ENCODE results near the gene HNRNPH3. TPM values are rescaled to one million over a fixed set of nuclear protein-coding genes. Genes with fewer than 3 reads are reported as not detected.

Gene HNRNPH3
- 212 TPM for polyA plus RNA-seq (2013, experiment 1 of 2)
- polyA plus RNA-seq (2013, experiment 2 of 2): 230 TPM

- Histone ChIP-seq H3K27ac (ENCODE audit: low read depth, low read length, severe bottlenecking) (peak within 1 kb of the TSS; percentile 98), H3K4me1 (ENCODE audit: control insufficient read depth, insufficient read depth, low read length, poor library complexity, severe bottlenecking) (peaks cover 5% of the 10 kb centered on the region), H3K9me3 (ENCODE audit: control insufficient read depth, low read length) (no peaks in the 10 kb centered on the region), H3K36me3 (ENCODE audit: control insufficient read depth, insufficient read depth, low read length) (peaks cover 18% of the 10 kb centered on the region), H3K4me3 (ENCODE audit: extremely low read depth, insufficient read depth, low read length, poor library complexity, severe bottlenecking) (peak within 1 kb of the TSS; percentile 94)
- 0 to 1% methylated on average over 43 to 66 of the region's 73 CpGs for WGBS, 2 experiments (ENCODE audit: insufficient coverage in 2 of 2)
These were observed at the start of gene HNRNPH3 for GRCh38 chr10:68331455-68332258. Gene HNRNPH3, plus strand, starts transcription at chr10:68332064. Its CDS starts 5,158 bp downstream, at chr10:68337222.

GRCh38 chr10:68284062-68285001 lies 47.5 kb upstream of the HNRNPH3 start:
- 86 to 94% methylated on average over 7 to 8 of the region's 9 CpGs for WGBS, 2 experiments (ENCODE audit: insufficient coverage in 2 of 2)
- no peaks in the 10 kb centered on the region for H3K36me3 ChIP-seq (ENCODE audit: control insufficient read depth, insufficient read depth, low read length)
- H3K4me3 ChIP-seq (ENCODE audit: extremely low read depth, insufficient read depth, low read length, poor library complexity, severe bottlenecking): no peak overlapping the region
- H3K27ac ChIP-seq (ENCODE audit: low read depth, low read length, severe bottlenecking): no peak overlapping the region
- H3K4me1 ChIP-seq (ENCODE audit: control insufficient read depth, insufficient read depth, low read length, poor library complexity, severe bottlenecking): no peaks in the 10 kb centered on the region
- H3K9me3 ChIP-seq (ENCODE audit: control insufficient read depth, low read length): no peaks in the 10 kb centered on the region

GRCh38 chr10:68288717-68289116 lies 43.1 kb upstream of the HNRNPH3 start:
- 96 to 100% methylated on average over 2 to 4 of the region's 4 CpGs for WGBS, 2 experiments (ENCODE audit: insufficient coverage in 2 of 2)

GRCh38 chr10:68290736-68291135 lies 41.1 kb upstream of the HNRNPH3 start:
- no peaks in the 10 kb centered on the region for H3K4me1 ChIP-seq (ENCODE audit: control insufficient read depth, insufficient read depth, low read length, poor library complexity, severe bottlenecking)
- H3K9me3 ChIP-seq (ENCODE audit: control insufficient read depth, low read length): no peaks in the 10 kb centered on the region
- no peaks in the 10 kb centered on the region for H3K36me3 ChIP-seq (ENCODE audit: control insufficient read depth, insufficient read depth, low read length)
- H3K4me3 ChIP-seq (ENCODE audit: extremely low read depth, insufficient read depth, low read length, poor library complexity, severe bottlenecking): no peak overlapping the region
- H3K27ac ChIP-seq (ENCODE audit: low read depth, low read length, severe bottlenecking): no peak overlapping the region

More at GRCh38 chr10:68288717-68289116, 43.1 kb upstream of the HNRNPH3 start:
- H3K36me3 ChIP-seq (ENCODE audit: control insufficient read depth, insufficient read depth, low read length): no peaks in the 10 kb centered on the region
- H3K4me1 ChIP-seq (ENCODE audit: control insufficient read depth, insufficient read depth, low read length, poor library complexity, severe bottlenecking): no peaks in the 10 kb centered on the region
- H3K4me3 ChIP-seq (ENCODE audit: extremely low read depth, insufficient read depth, low read length, poor library complexity, severe bottlenecking): no peak overlapping the region
- no peak overlapping the region for H3K27ac ChIP-seq (ENCODE audit: low read depth, low read length, severe bottlenecking)
- H3K9me3 ChIP-seq (ENCODE audit: control insufficient read depth, low read length): no peaks in the 10 kb centered on the region

GRCh38 chr10:68296843-68297663 lies 34.8 kb upstream of the HNRNPH3 start:
- Histone ChIP-seq H3K4me1 (ENCODE audit: control insufficient read depth, insufficient read depth, low read length, poor library complexity, severe bottlenecking) (no peaks in the 10 kb centered on the region), H3K27ac (ENCODE audit: low read depth, low read length, severe bottlenecking) (peak overlapping the region; percentile 30), H3K36me3 (ENCODE audit: control insufficient read depth, insufficient read depth, low read length) (no peaks in the 10 kb centered on the region), H3K9me3 (ENCODE audit: control insufficient read depth, low read length) (no peaks in the 10 kb centered on the region), H3K4me3 (ENCODE audit: extremely low read depth, insufficient read depth, low read length, poor library complexity, severe bottlenecking) (no peak overlapping the region)
- WGBS, 2 experiments (ENCODE audit: insufficient coverage in 2 of 2): 72 to 80% methylated on average over 7 of the region's 9 CpGs

- 92 to 100% methylated on average over 1 of the region's 3 CpGs for WGBS, 2 experiments (ENCODE audit: insufficient coverage in 2 of 2)
- Histone ChIP-seq H3K4me1 (ENCODE audit: control insufficient read depth, insufficient read depth, low read length, poor library complexity, severe bottlenecking) (no peaks in the 10 kb centered on the region), H3K36me3 (ENCODE audit: control insufficient read depth, insufficient read depth, low read length) (no peaks in the 10 kb centered on the region)
These were observed 30.6 kb upstream of the HNRNPH3 start for GRCh38 chr10:68301301-68301700.

GRCh38 chr10:68301790-68302502 lies 29.9 kb upstream of the HNRNPH3 start:
- no peak overlapping the region for H3K4me3 ChIP-seq (ENCODE audit: extremely low read depth, insufficient read depth, low read length, poor library complexity, severe bottlenecking)
- no peaks in the 10 kb centered on the region for H3K9me3 ChIP-seq (ENCODE audit: control insufficient read depth, low read length)
- 79 to 90% methylated on average over 4 to 5 of the region's 6 CpGs for WGBS, 2 experiments (ENCODE audit: insufficient coverage in 2 of 2)
- H3K4me1 ChIP-seq (ENCODE audit: control insufficient read depth, insufficient read depth, low read length, poor library complexity, severe bottlenecking): no peaks in the 10 kb centered on the region
- no peaks in the 10 kb centered on the region for H3K36me3 ChIP-seq (ENCODE audit: control insufficient read depth, insufficient read depth, low read length)
- no peak overlapping the region for H3K27ac ChIP-seq (ENCODE audit: low read depth, low read length, severe bottlenecking)

More at GRCh38 chr10:68301301-68301700, 30.6 kb upstream of the HNRNPH3 start:
- Histone ChIP-seq H3K27ac (ENCODE audit: low read depth, low read length, severe bottlenecking) (no peak overlapping the region), H3K9me3 (ENCODE audit: control insufficient read depth, low read length) (no peaks in the 10 kb centered on the region), H3K4me3 (ENCODE audit: extremely low read depth, insufficient read depth, low read length, poor library complexity, severe bottlenecking) (no peak overlapping the region)

- Histone ChIP-seq H3K36me3 (ENCODE audit: control insufficient read depth, insufficient read depth, low read length) (no peaks in the 10 kb centered on the region), H3K27ac (ENCODE audit: low read depth, low read length, severe bottlenecking) (no peak overlapping the region), H3K9me3 (ENCODE audit: control insufficient read depth, low read length) (no peaks in the 10 kb centered on the region), H3K4me1 (ENCODE audit: control insufficient read depth, insufficient read depth, low read length, poor library complexity, severe bottlenecking) (no peaks in the 10 kb centered on the region), H3K4me3 (ENCODE audit: extremely low read depth, insufficient read depth, low read length, poor library complexity, severe bottlenecking) (no peak overlapping the region)
- 42% methylated on average over 2 of the region's 2 CpGs; no CpG with 5 or more reads in 1 of the 2 experiments for WGBS, 2 experiments (ENCODE audit: insufficient coverage in 2 of 2)
These were observed 29.4 kb upstream of the HNRNPH3 start for GRCh38 chr10:68302503-68302823.

- no peaks in the 10 kb centered on the region for H3K4me1 ChIP-seq (ENCODE audit: control insufficient read depth, insufficient read depth, low read length, poor library complexity, severe bottlenecking)
- no peaks in the 10 kb centered on the region for H3K9me3 ChIP-seq (ENCODE audit: control insufficient read depth, low read length)
- 69 to 97% methylated on average over 3 to 4 of the region's 5 CpGs for WGBS, 2 experiments (ENCODE audit: insufficient coverage in 2 of 2)
- no peak overlapping the region for H3K4me3 ChIP-seq (ENCODE audit: extremely low read depth, insufficient read depth, low read length, poor library complexity, severe bottlenecking)
- H3K27ac ChIP-seq (ENCODE audit: low read depth, low read length, severe bottlenecking): no peak overlapping the region
- no peaks in the 10 kb centered on the region for H3K36me3 ChIP-seq (ENCODE audit: control insufficient read depth, insufficient read depth, low read length)
These were observed 29.0 kb upstream of the HNRNPH3 start for GRCh38 chr10:68302871-68303270.
